Fibroblast of mammary gland (primary cell): ENCODE data around the gene TTC28.
A peak's percentile ranks its signal among the peaks of the same experiment; 100 is the strongest.
"Not testable (repeated sequence)": the region's sequence is repeated elsewhere in the genome, so short reads cannot be mapped to it uniquely, and the experiment has no call there.

Experiments used
- DNase-seq: peaks from one replicate; pipeline ENCODE4 v3.0.0-alpha.2; 2010; ENCODE audit warnings: low read depth
- H3K4me3 ChIP-seq: 2 replicates; pipeline ENCODE4 v1.5.1; 2011; ENCODE audit warnings: low read depth, mild to moderate bottlenecking, low read length, moderate library complexity; ENCODE audit not compliant: control insufficient read depth
- CTCF ChIP-seq: conservative IDR thresholded peaks from 2 replicates; pipeline ENCODE4 v1.5.1; 2011; ENCODE audit warnings: low read depth, low read length, inconsistent platforms; ENCODE audit not compliant: control insufficient read depth, insufficient read depth

TTC28 gene

GRCh38 chr22:28075358-28075981, 604.2 kb downstream of the TTC28 start:
- peak; percentile 91 for DNase-seq
- TF ChIP-seq CTCF, result no peak
- H3K4me3 ChIP-seq, result no peak overlapping the region

GRCh38 chr22:28074526-28074925, 605.1 kb downstream of the TTC28 start:
- no peak for TF ChIP-seq CTCF
- no peak overlapping the region for H3K4me3 ChIP-seq
- DNase-seq, result no peak

GRCh38 chr22:28072066-28072465, 607.6 kb downstream of the TTC28 start:
- TF ChIP-seq CTCF, result no peak
- peak; percentile 68 for DNase-seq
- H3K4me3 ChIP-seq, result no peak overlapping the region

GRCh38 chr22:28068826-28069225, 610.8 kb downstream of the TTC28 start:
- no peak overlapping the region for H3K4me3 ChIP-seq
- DNase-seq, result peak; percentile 17
- TF ChIP-seq CTCF, result no peak

DNA sequence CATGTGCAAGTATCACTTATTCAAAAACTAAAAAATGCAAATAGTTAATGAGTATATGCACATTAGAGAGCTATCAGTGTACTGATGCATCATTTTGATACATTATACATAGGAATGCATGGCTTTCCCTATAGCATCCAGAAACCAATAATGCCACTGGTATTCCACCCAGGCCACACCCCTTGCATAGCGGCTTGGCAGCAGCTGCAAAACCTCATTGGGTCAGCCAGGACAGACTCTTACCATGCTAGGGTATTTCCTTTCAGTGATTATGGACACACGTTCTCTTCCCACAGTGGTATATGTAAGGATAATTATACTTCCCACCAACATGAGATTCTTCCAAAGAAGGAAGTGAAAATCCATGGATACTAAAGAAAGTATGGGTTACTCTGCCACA, 614.7 kb downstream of the TTC28 start:
- TF ChIP-seq CTCF, result no peak
- no peak for DNase-seq
- no peak overlapping the region for H3K4me3 ChIP-seq

- no peak overlapping the region for H3K4me3 ChIP-seq
- no peak for TF ChIP-seq CTCF
- no peak for DNase-seq
Observed at GRCh38 chr22:28063656-28064055, 616.0 kb downstream of the TTC28 start.

DNA sequence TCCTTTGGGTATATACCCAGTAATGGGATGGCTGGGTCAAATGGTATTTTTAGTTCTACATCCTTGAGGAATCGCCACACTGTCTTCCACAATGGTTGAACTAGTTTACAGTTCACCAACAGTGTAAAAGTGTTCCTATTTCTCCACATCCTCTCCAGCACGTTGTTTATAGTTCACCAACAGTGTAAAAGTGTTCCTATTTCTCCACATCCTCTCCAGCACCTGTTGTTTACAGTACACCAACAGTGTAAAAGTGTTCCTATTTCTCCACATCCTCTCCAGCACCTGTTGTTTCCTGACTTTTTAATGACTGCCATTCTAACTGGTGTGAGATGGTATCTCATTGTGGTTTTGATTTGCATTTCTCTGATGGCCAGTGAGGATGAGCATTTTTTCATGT, 619.0 kb downstream of the TTC28 start:
- not testable (repeated sequence) for H3K4me3 ChIP-seq, DNase-seq
